DOHH2 (cell line): Measurements from ENCODE around the gene CENPU.

Experiments used
- CTCF ChIP-seq: fragments of 200-600 bp; sonication (generic); IDR thresholded peaks from one replicate; pipeline ENCODE4 v1.5.1; 2014; ENCODE audit warnings: antibody characterized with exemption, mild to moderate bottlenecking, low read depth, low read length; ENCODE audit not compliant: poor library complexity, severe bottlenecking
- EZH2phosphoT487 ChIP-seq: fragments of 200-600 bp; sonication (generic); IDR thresholded peaks from 2 replicates; pipeline ENCODE4 v1.6.1; 2017; ENCODE audit warnings: borderline replicate concordance, mild to moderate bottlenecking, antibody characterized with exemption, low read length, moderate library complexity, mixed read lengths

GRCh38 chr4:184699941-184700340, 34.0 kb downstream of the CENPU start:
- TF ChIP-seq CTCF = no peak
- TF ChIP-seq EZH2phosphoT487 = no peak
